ENCODE measurements around the gene CREB5.

CREB5 gene

GRCh38 chr7:28872226-28872625 is 459.9 kb downstream of the CREB5 start:
- DNase-seq = no peak

- no peak for DNase-seq
Observed at GRCh38 chr7:28873365-28873764, 461.0 kb downstream of the CREB5 start.

- DNase-seq = no peak
Observed at GRCh38 chr7:28874001-28874400, 461.7 kb downstream of the CREB5 start.

Measured in CD4-positive, alpha-beta T cell treated with Interleukin-4 for 4 hours (primary cell).